Mucosa of gallbladder (tissue), 1 donor: ENCODE results near the gene CPA3. TPM values are rescaled to one million over a fixed set of nuclear protein-coding genes. Genes with fewer than 3 reads are reported as not detected.

Source experiments
- DNase-seq: peaks from one replicate; pipeline ENCODE4 v3.0.0-alpha.2; 2020; ENCODE audit warnings: low spot score
- total RNA-seq: library from RNA; stranded (reverse); gene quantifications from one replicate; pipeline ENCODE4 v1.2.1, GENCODE V29; 2021
- donor health status: DM: no; HTN: no; CAD: no.

Gene CPA3
- 46.6 TPM for total RNA-seq

- no peak for DNase-seq
Measured at GRCh38 chr3:148865049-148865448, at the start of gene CPA3. CPA3 (plus strand) TSS chr3:148865296; CDS start chr3:148865308, 12 bp downstream.

GRCh38 chr3:148815316-148816110 lies 49.6 kb upstream of the CPA3 start:
- DNase-seq = no peak

GRCh38 chr3:148816427-148816826 lies 48.7 kb upstream of the CPA3 start:
- no peak for DNase-seq

GRCh38 chr3:148816981-148817525 lies 48.0 kb upstream of the CPA3 start:
- DNase-seq = no peak

- DNase-seq = no peak
Measured at GRCh38 chr3:148820361-148821245, 44.5 kb upstream of the CPA3 start.

- no peak for DNase-seq
Measured at GRCh38 chr3:148823026-148823425, 42.1 kb upstream of the CPA3 start.

GRCh38 chr3:148825476-148825875 lies 39.6 kb upstream of the CPA3 start:
- no peak for DNase-seq

- DNase-seq = no peak
Measured at GRCh38 chr3:148827585-148827984, 37.5 kb upstream of the CPA3 start, which contains the start of gene CPB1. CPB1 (plus strand) TSS chr3:148827811; CDS start chr3:148827824, 13 bp downstream.

GRCh38 chr3:148828136-148828690 lies 36.9 kb upstream of the CPA3 start:
- DNase-seq = no peak

- no peak for DNase-seq
Measured at GRCh38 chr3:148829926-148830325, 35.2 kb upstream of the CPA3 start.

GRCh38 chr3:148833223-148833622 lies 31.9 kb upstream of the CPA3 start:
- no peak for DNase-seq

- no peak for DNase-seq
Measured at GRCh38 chr3:148839805-148840204, 25.3 kb upstream of the CPA3 start.

- no peak for DNase-seq
Measured at GRCh38 chr3:148840451-148840850, 24.6 kb upstream of the CPA3 start.

GRCh38 chr3:148845756-148846395 lies 19.2 kb upstream of the CPA3 start:
- DNase-seq = no peak

GRCh38 chr3:148847351-148847750 lies 17.7 kb upstream of the CPA3 start:
- no peak for DNase-seq

GRCh38 chr3:148848410-148848809 lies 16.7 kb upstream of the CPA3 start:
- no peak for DNase-seq

GRCh38 chr3:148852271-148852992 lies 12.7 kb upstream of the CPA3 start:
- DNase-seq = no peak

GRCh38 chr3:148853076-148853475 lies 12.0 kb upstream of the CPA3 start:
- no peak for DNase-seq

- no peak for DNase-seq
Measured at GRCh38 chr3:148854061-148854460, 11.0 kb upstream of the CPA3 start.

GRCh38 chr3:148856384-148856783 lies 8.7 kb upstream of the CPA3 start:
- no peak for DNase-seq

GRCh38 chr3:148857316-148857715 lies 7.8 kb upstream of the CPA3 start:
- DNase-seq = no peak
